ENCODE measurements around the gene CEP128.

DNA sequence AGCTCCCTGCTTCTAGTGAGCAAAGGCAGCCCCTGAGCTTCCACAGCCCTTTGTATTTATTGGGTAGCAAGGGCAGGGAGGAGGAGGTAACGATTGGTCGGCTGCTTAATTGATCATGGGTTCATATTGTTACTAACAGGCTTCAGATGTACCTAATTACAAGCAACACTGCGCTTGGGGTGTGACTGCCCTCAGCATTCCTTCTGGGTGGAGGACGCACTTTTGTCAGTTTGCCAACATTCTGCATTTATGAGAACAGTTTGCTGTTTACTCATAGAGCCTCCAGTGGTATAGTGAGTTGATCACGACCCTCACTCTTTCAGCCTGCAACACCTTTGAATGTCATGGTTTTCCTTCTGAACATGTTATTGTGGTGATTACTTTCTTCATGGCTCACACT is 23.5 kb upstream of the CEP128 start:
- TF ChIP-seq, protein P1, sequence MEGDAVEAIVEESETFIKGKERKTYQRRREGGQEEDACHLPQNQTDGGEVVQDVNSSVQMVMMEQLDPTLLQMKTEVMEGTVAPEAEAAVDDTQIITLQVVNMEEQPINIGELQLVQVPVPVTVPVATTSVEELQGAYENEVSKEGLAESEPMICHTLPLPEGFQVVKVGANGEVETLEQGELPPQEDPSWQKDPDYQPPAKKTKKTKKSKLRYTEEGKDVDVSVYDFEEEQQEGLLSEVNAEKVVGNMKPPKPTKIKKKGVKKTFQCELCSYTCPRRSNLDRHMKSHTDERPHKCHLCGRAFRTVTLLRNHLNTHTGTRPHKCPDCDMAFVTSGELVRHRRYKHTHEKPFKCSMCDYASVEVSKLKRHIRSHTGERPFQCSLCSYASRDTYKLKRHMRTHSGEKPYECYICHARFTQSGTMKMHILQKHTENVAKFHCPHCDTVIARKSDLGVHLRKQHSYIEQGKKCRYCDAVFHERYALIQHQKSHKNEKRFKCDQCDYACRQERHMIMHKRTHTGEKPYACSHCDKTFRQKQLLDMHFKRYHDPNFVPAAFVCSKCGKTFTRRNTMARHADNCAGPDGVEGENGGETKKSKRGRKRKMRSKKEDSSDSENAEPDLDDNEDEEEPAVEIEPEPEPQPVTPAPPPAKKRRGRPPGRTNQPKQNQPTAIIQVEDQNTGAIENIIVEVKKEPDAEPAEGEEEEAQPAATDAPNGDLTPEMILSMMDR (IDR thresholded peaks at IDR 0.05) = no peak
- no peak for TF ChIP-seq POLR2A (IDR thresholded peaks at IDR 0.05)
